Colonic mucosa (tissue), 4 donors: ENCODE data around the gene NOD2. TPM values are rescaled to one million over a fixed set of nuclear protein-coding genes. Genes with fewer than 3 reads are reported as not detected.

Experiments used
- DNase-seq: peaks from one replicate; pipeline ENCODE4 v3.0.0-alpha.2; 2020
- H3K27ac ChIP-seq: fragments of 200-600 bp; one replicate; pipeline ENCODE4 v1.8.0; 2021
- H3K27me3 ChIP-seq: fragments of 200-600 bp; one replicate; pipeline ENCODE4 v1.8.0; 2021
- H3K36me3 ChIP-seq: fragments of 200-600 bp; one replicate; pipeline ENCODE4 v1.8.0; 2021
- H3K4me1 ChIP-seq: fragments of 200-600 bp; one replicate; pipeline ENCODE4 v1.8.0; 2021; ENCODE audit warnings: mild to moderate bottlenecking
- H3K4me3 ChIP-seq: fragments of 200-600 bp; one replicate; pipeline ENCODE4 v1.8.0; 2021
- H3K9ac ChIP-seq, 2 donors: one replicate each; pipeline ENCODE4 v1.7.0; 2013; ENCODE audit warnings: control low read depth in 2 of 2, low read depth in 2 of 2, low read length in 2 of 2
- H3K9me3 ChIP-seq: fragments of 200-600 bp; one replicate; pipeline ENCODE4 v1.8.0; 2021
- CTCF ChIP-seq: fragments of 200-600 bp; IDR thresholded peaks from one replicate; pipeline ENCODE4 v1.8.0; 2022; ENCODE audit warnings: antibody characterized with exemption, mild to moderate bottlenecking
- intact Hi-C: fragments of 100-400 bp; cut with DNase I; formaldehyde crosslinking; loops from one replicate; pipeline ENCODE4 v1.14.1; 2022
- total RNA-seq, 2 donors: library from RNA; stranded (reverse); fragmentation: NEBNext Ultra II Directional in 1 of 2; extraction: Animal tissue kit (Norgen Biotek cat#: 25700) in 1 of 2; gene quantifications; one replicate each; pipeline ENCODE4 v1.2.1, GENCODE V29; 2021
- donor health status: healthy.
- donor health status: DM: no; HTN: no; CAD: no.
- donor health status: DM: no; HTN: no; CAD: no.

NOD2 gene
- total RNA-seq, 2 donors from 2014 or later: 0.79 to 1.2 TPM

GRCh38 chr16:50739031-50739430, 45.6 kb downstream of the NOD2 start:
- no peak for TF ChIP-seq CTCF
- Histone ChIP-seq H3K4me3 (no peak overlapping the region), H3K9me3 (no peaks in the 10 kb centered on the region), H3K9ac (no peak overlapping the region), H3K27ac (no peak overlapping the region), H3K27me3 (no peaks in the 10 kb centered on the region), H3K36me3 (no peaks in the 10 kb centered on the region), H3K4me1 (no peaks in the 10 kb centered on the region)
- DNase-seq: no peak
- intact Hi-C loops: no loop called here

- H3K27me3 ChIP-seq: no peaks in the 10 kb centered on the region
- peak overlapping the region in 1 of 2 donors; percentile 24 for H3K9ac ChIP-seq
- DNase-seq: no peak
- no peak overlapping the region for H3K27ac ChIP-seq
- no peaks in the 10 kb centered on the region for H3K9me3 ChIP-seq
- no peak for TF ChIP-seq CTCF
- no peaks in the 10 kb centered on the region for H3K36me3 ChIP-seq
- intact Hi-C loops: no loop called here
- no peaks in the 10 kb centered on the region for H3K4me1 ChIP-seq
- no peak overlapping the region for H3K4me3 ChIP-seq
These were observed 47.3 kb downstream of the NOD2 start for GRCh38 chr16:50740736-50741135.

GRCh38 chr16:50741225-50741780, 47.9 kb downstream of the NOD2 start:
- intact Hi-C loops: no loop called here
- no peaks in the 10 kb centered on the region for H3K4me1 ChIP-seq
- no peaks in the 10 kb centered on the region for H3K9me3 ChIP-seq
- DNase-seq: peak; percentile 38
- peak overlapping the region; percentile 47 to 73 for H3K9ac ChIP-seq
- H3K36me3 ChIP-seq: no peaks in the 10 kb centered on the region
- no peaks in the 10 kb centered on the region for H3K27me3 ChIP-seq
- no peak for TF ChIP-seq CTCF
- H3K27ac ChIP-seq: peak overlapping the region; percentile 60
- peak overlapping the region; percentile 10 for H3K4me3 ChIP-seq

GRCh38 chr16:50741781-50742575, 48.6 kb downstream of the NOD2 start, which contains the start of gene CYLD:
CYLD (plus strand) TSS chr16:50742086; CDS start chr16:50749699, 7,613 bp downstream.
- Histone ChIP-seq H3K9ac (peak within 1 kb of the TSS; percentile 85 to 90), H3K27ac (peak within 1 kb of the TSS; percentile 86), H3K27me3 (no peaks in the 10 kb centered on the region), H3K4me3 (peak within 1 kb of the TSS; percentile 88), H3K9me3 (no peaks in the 10 kb centered on the region), H3K36me3 (no peaks in the 10 kb centered on the region), H3K4me1 (no peaks in the 10 kb centered on the region)
- intact Hi-C loops: no loop called here
- DNase-seq: peak; percentile 99
- TF ChIP-seq CTCF: no peak

GRCh38 chr16:50742576-50743200, 49.3 kb downstream of the NOD2 start:
- intact Hi-C loops: no loop called here
- peak overlapping the region; percentile 88 for H3K4me3 ChIP-seq
- no peaks in the 10 kb centered on the region for H3K36me3 ChIP-seq
- peak; percentile 29 for DNase-seq
- peak overlapping the region; percentile 85 to 90 for H3K9ac ChIP-seq
- H3K4me1 ChIP-seq: no peaks in the 10 kb centered on the region
- H3K9me3 ChIP-seq: no peaks in the 10 kb centered on the region
- peak overlapping the region; percentile 86 for H3K27ac ChIP-seq
- no peak for TF ChIP-seq CTCF
- H3K27me3 ChIP-seq: no peaks in the 10 kb centered on the region
